Coronary artery (tissue), 2 donors: Measurements from ENCODE around the gene IL17RC.

Experiments used
- DNase-seq: peaks from one replicate; pipeline ENCODE4 v3.0.0-alpha.2; 2017; ENCODE audit warnings: low spot score
- H3K27ac ChIP-seq, 2 donors: fragments of 200-600 bp; sonication (generic); one replicate each; pipeline ENCODE4 v1.5.1; 2016 to 2019
- H3K4me3 ChIP-seq: fragments of 200-600 bp; sonication (generic); 2 replicates; pipeline ENCODE4 v1.5.1; 2016; ENCODE audit warnings: mild to moderate bottlenecking, moderate library complexity
- CTCF ChIP-seq: fragments of 200-600 bp; sonication (generic); IDR thresholded peaks from one replicate; pipeline ENCODE4 v1.5.1; 2019; ENCODE audit warnings: antibody characterized with exemption

The IL17RC gene

GRCh38 chr3:9903238-9903624 is 13.7 kb upstream of the IL17RC start:
- TF ChIP-seq CTCF: no peak
- no peak for DNase-seq
- peak overlapping the region; percentile 66 for H3K4me3 ChIP-seq

GRCh38 chr3:9903904-9904303 is 13.0 kb upstream of the IL17RC start:
- no peak for TF ChIP-seq CTCF
- H3K27ac ChIP-seq: peak overlapping the region in 1 of 2 donors; percentile 83
- peak overlapping the region; percentile 66 for H3K4me3 ChIP-seq
- no peak for DNase-seq

More at GRCh38 chr3:9903238-9903624, 13.7 kb upstream of the IL17RC start:
- peak overlapping the region; percentile 83 for H3K27ac ChIP-seq

DNA sequence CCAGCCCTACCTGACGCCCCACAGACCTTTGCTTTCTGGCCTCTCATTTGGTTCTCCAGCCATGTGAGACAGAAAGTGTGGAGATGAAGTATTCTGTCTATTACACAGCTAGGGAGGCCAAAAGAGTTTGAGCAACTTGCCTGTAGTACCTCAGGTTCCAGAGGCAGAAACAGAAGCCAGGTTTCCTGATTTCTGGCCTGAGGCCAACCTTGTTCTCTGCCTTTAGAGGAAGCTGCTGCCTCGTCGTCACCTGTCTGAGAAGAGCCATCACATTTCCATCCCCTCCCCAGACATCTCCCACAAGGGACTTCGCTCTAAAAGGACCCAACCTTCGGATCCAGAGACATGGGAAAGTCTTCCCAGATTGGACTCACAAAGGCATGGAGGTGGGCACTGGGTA is 10.4 kb upstream of the IL17RC start:
- no peak for DNase-seq
- Histone ChIP-seq H3K4me3 (no peak overlapping the region), H3K27ac (no peak overlapping the region)
- TF ChIP-seq CTCF: no peak

DNA sequence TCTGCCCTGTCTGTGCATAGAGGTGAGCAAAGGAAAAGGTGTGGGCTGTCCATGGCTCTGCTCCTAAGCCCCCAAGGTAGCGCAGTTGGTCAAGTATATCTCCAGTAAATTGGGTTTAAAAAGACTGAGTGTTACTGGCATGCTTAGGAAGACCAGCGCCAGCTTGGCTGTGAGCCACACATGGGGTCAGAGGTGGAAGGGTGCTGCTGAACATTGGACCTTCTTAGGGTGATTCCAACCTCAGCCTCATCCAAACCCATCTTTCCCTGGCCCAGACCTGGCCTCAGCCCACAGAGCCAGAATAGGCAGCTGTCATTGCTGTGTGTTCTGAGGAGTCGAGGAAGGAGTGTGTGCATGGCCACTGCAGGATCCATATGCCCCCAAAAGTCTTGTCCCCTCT is 8.6 kb upstream of the IL17RC start:
- H3K4me3 ChIP-seq: no peak overlapping the region
- TF ChIP-seq CTCF: no peak
- no peak overlapping the region for H3K27ac ChIP-seq
- no peak for DNase-seq

GRCh38 chr3:9909221-9910013 is 7.5 kb upstream of the IL17RC start:
- TF ChIP-seq CTCF: no peak
- Histone ChIP-seq H3K27ac (no peak overlapping the region), H3K4me3 (no peak overlapping the region)
- no peak for DNase-seq

DNA sequence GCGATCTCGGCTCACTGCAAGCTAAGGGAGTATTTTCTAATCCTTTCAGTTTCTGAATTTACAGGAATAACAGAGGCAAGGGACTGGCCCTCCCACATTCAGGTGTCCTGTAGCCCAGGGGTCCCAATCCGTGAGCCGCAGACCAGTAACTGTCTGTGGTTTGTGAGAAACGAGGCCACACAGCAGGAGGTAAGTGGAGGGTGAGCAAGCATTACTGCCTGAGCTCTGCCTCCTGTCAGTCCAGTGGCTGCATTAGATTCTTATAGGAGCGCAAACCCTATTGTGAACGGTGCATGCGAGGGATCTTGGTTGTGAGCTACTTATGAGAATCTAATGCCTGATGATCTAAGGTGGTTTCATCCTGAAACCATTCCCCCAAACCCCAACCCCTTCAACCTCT is 5.0 kb upstream of the IL17RC start:
- Histone ChIP-seq H3K27ac (no peak overlapping the region), H3K4me3 (no peak overlapping the region)
- no peak for TF ChIP-seq CTCF
- DNase-seq: no peak

GRCh38 chr3:9912294-9912935 is 4.5 kb upstream of the IL17RC start:
- no peak overlapping the region for H3K4me3 ChIP-seq
- no peak for TF ChIP-seq CTCF
- no peak overlapping the region for H3K27ac ChIP-seq
- no peak for DNase-seq
